Smooth muscle cell (in vitro differentiated cells): Measurements from ENCODE around the gene ETNK1. TPM values are rescaled to one million over a fixed set of nuclear protein-coding genes. Genes with fewer than 3 reads are reported as not detected.

Experiments used
- DNase-seq: peaks from one replicate; lab custom pipeline; 2025; ENCODE audit not compliant: unreplicated experiment; lab: John Stamatoyannopoulos, UW
- H2AFZ ChIP-seq: fragments of 200-600 bp; sonication (generic); 2 replicates; pipeline ENCODE4 v1.6.0; 2016; ENCODE audit warnings: antibody characterized with exemption, low read depth, mild to moderate bottlenecking
- H3F3A ChIP-seq: fragments of 200-600 bp; sonication (generic); 2 replicates; pipeline ENCODE4 v1.6.0; 2017; ENCODE audit warnings: antibody characterized with exemption, low read depth
- H3K27ac ChIP-seq: fragments of 200-600 bp; sonication (generic); 2 replicates; pipeline ENCODE4 v1.5.1; 2016; ENCODE audit warnings: low read depth, mild to moderate bottlenecking
- H3K27me3 ChIP-seq: fragments of 200-600 bp; sonication (generic); 2 replicates; pipeline ENCODE4 v1.6.1; 2016; ENCODE audit warnings: low read depth, mild to moderate bottlenecking
- H3K36me3 ChIP-seq: fragments of 200-600 bp; sonication (generic); 2 replicates; pipeline ENCODE4 v1.5.1; 2016; ENCODE audit warnings: low read depth
- H3K4me1 ChIP-seq: fragments of 200-600 bp; sonication (generic); 2 replicates; pipeline ENCODE4 v1.5.1; 2016; ENCODE audit warnings: low read depth
- H3K4me2 ChIP-seq: fragments of 200-600 bp; sonication (generic); 2 replicates; pipeline ENCODE4 v1.6.0; 2016; ENCODE audit warnings: mild to moderate bottlenecking
- H3K4me3 ChIP-seq: fragments of 200-600 bp; sonication (generic); 2 replicates; pipeline ENCODE4 v1.5.1; 2016; ENCODE audit warnings: mild to moderate bottlenecking
- H3K79me2 ChIP-seq: fragments of 200-600 bp; sonication (generic); 2 replicates; pipeline ENCODE4 v1.6.0; 2016; ENCODE audit warnings: low read depth, mild to moderate bottlenecking
- H3K9ac ChIP-seq: fragments of 200-600 bp; sonication (generic); 2 replicates; pipeline ENCODE4 v1.6.0; 2016; ENCODE audit warnings: low read depth
- H3K9me3 ChIP-seq: fragments of 200-600 bp; sonication (generic); replicated peaks from 2 replicates; pipeline ENCODE4 v1.5.1; 2016; ENCODE audit warnings: low read depth
- H4K20me1 ChIP-seq: fragments of 200-600 bp; sonication (generic); 2 replicates; pipeline ENCODE4 v1.6.0; 2016; ENCODE audit warnings: low read depth
- WGBS: methylation state at CpG from one replicate; pipeline ENCODE4 v1.1.7; 2016; ENCODE audit warnings: low lambda C conversion rate; 5-methylcytosine and 5-hydroxymethylcytosine counted together
- polyA plus RNA-seq: library from polyadenylated mRNA; unstranded; fragments of >200 nt; fragmentation: Nextera tagmentation; extraction: Ambion mirVana; gene quantifications from 2 replicates; pipeline ENCODE4 v1.2.1, GENCODE V29; 2016
- total RNA-seq: library from RNA; depleted of rRNA; stranded (reverse); fragments of >200 nt; gene quantifications from 2 replicates; pipeline ENCODE4 v1.2.3, GENCODE V29; 2014
- TF ChIP-seq, protein P1 (sequence below): fragments of 200-600 bp; sonication (generic); IDR thresholded peaks from 2 replicates; pipeline ENCODE4 v1.5.1; 2017; ENCODE audit warnings: borderline replicate concordance, mild to moderate bottlenecking, antibody characterized with exemption; ENCODE audit not compliant: insufficient read depth, poor library complexity, severe bottlenecking

The ETNK1 gene
- total and polyA plus RNA-seq, 2 experiments from 2014 or later = 19.2 to 35.7 TPM

GRCh38 chr12:22668441-22668840, 43.5 kb downstream of the ETNK1 start:
- WGBS = 98% methylated on average over 6 of the region's 6 CpGs
- Histone ChIP-seq H3K27ac (no peak overlapping the region), H3K79me2 (no peaks in the 10 kb centered on the region), H3K36me3 (no peaks in the 10 kb centered on the region), H3K9ac (no peak overlapping the region), H3K4me1 (no peaks in the 10 kb centered on the region), H3F3A (no peaks in the 10 kb centered on the region), H2AFZ (no peak overlapping the region), H3K27me3 (no peaks in the 10 kb centered on the region), H4K20me1 (peaks cover 6% of the 10 kb centered on the region), H3K4me3 (no peak overlapping the region), H3K9me3 (no peaks in the 10 kb centered on the region), H3K4me2 (no peak overlapping the region)
- no peak for DNase-seq
- TF ChIP-seq, protein P1, sequence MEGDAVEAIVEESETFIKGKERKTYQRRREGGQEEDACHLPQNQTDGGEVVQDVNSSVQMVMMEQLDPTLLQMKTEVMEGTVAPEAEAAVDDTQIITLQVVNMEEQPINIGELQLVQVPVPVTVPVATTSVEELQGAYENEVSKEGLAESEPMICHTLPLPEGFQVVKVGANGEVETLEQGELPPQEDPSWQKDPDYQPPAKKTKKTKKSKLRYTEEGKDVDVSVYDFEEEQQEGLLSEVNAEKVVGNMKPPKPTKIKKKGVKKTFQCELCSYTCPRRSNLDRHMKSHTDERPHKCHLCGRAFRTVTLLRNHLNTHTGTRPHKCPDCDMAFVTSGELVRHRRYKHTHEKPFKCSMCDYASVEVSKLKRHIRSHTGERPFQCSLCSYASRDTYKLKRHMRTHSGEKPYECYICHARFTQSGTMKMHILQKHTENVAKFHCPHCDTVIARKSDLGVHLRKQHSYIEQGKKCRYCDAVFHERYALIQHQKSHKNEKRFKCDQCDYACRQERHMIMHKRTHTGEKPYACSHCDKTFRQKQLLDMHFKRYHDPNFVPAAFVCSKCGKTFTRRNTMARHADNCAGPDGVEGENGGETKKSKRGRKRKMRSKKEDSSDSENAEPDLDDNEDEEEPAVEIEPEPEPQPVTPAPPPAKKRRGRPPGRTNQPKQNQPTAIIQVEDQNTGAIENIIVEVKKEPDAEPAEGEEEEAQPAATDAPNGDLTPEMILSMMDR = no peak

DNA sequence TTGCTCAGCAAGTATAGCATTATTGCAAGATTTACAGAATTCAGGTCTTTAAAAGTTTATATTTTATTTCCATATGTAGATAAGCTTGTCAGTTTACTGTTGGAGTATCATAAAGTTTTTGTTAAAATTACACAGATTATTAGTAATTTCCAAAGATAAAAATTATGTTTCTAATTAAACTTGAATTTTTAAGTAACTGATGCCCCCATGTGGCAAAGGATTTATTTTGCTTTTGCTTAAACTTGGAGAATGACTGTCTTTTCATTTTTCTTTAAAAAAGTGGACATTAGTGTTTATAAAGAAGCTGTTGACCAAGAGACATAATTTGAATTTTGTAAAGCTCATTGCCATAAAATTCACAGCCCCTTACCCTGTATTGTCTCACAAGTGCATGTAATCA, 45.8 kb downstream of the ETNK1 start:
- H3K36me3 ChIP-seq = no peaks in the 10 kb centered on the region
- no peaks in the 10 kb centered on the region for H3F3A ChIP-seq
- no peak overlapping the region for H3K4me3 ChIP-seq
- H3K9ac ChIP-seq = no peak overlapping the region
- H4K20me1 ChIP-seq = peaks cover under 1% of the 10 kb centered on the region
- H3K4me1 ChIP-seq = no peaks in the 10 kb centered on the region
- TF ChIP-seq, protein P1 = peak; percentile 24
- no peak overlapping the region for H2AFZ ChIP-seq
- H3K27me3 ChIP-seq = no peaks in the 10 kb centered on the region
- H3K79me2 ChIP-seq = no peaks in the 10 kb centered on the region
- no peaks in the 10 kb centered on the region for H3K9me3 ChIP-seq
- no peak for DNase-seq
- no peak overlapping the region for H3K4me2 ChIP-seq
- no peak overlapping the region for H3K27ac ChIP-seq

DNA sequence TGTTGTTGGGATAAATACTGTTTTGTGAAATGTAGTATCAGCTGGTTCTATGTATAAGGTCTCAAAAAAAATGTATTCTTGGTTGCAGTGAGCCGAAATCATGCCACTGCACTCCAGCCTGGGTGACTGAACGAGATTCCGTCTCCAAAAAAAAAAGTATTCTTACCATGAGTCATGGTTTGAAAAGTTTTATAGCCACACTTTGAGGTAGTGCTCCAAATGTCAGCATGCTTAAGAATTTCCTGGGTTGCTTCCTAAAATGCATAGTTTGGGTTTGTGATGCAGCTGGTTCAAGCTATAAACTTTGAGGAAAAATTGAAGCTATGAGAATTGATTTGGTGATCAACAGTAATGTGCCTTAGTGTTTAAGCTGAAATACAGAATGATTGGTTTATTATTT, 48.0 kb downstream of the ETNK1 start:
- TF ChIP-seq, protein P1 = no peak
- H3K27ac ChIP-seq = peak overlapping the region; percentile 66
- DNase-seq = no peak
- H2AFZ ChIP-seq = no peak overlapping the region
- peaks cover 4% of the 10 kb centered on the region for H3K9me3 ChIP-seq
- H3K36me3 ChIP-seq = peaks cover 7% of the 10 kb centered on the region
- H3K4me2 ChIP-seq = peak overlapping the region; percentile 45
- no peak overlapping the region for H3K9ac ChIP-seq
- H3F3A ChIP-seq = no peaks in the 10 kb centered on the region
- H3K79me2 ChIP-seq = peaks cover 4% of the 10 kb centered on the region
- H3K4me1 ChIP-seq = no peaks in the 10 kb centered on the region
- no peaks in the 10 kb centered on the region for H3K27me3 ChIP-seq
- no peak overlapping the region for H3K4me3 ChIP-seq
- WGBS = 4% methylated on average over 3 of the region's 3 CpGs
- no peaks in the 10 kb centered on the region for H4K20me1 ChIP-seq

- no peak overlapping the region for H3K4me3 ChIP-seq
- no peak overlapping the region for H3K9ac ChIP-seq
- TF ChIP-seq, protein P1 = no peak
- H4K20me1 ChIP-seq = peaks cover 7% of the 10 kb centered on the region
- no peaks in the 10 kb centered on the region for H3K4me1 ChIP-seq
- no peak overlapping the region for H3K27ac ChIP-seq
- H3K4me2 ChIP-seq = no peak overlapping the region
- WGBS = 98% methylated on average over 6 of the region's 6 CpGs
- no peaks in the 10 kb centered on the region for H3K27me3 ChIP-seq
- peaks cover 4% of the 10 kb centered on the region for H3K9me3 ChIP-seq
- peaks cover 12% of the 10 kb centered on the region for H3K36me3 ChIP-seq
- H3K79me2 ChIP-seq = peaks cover 4% of the 10 kb centered on the region
- no peaks in the 10 kb centered on the region for H3F3A ChIP-seq
- no peak overlapping the region for H2AFZ ChIP-seq
- DNase-seq = no peak
These were observed 53.0 kb downstream of the ETNK1 start for GRCh38 chr12:22677781-22678574.
